Endothelial cell of umbilical vein (primary cell): ENCODE data around the gene AJAP1. TPM values are rescaled to one million over a fixed set of nuclear protein-coding genes. Genes with fewer than 3 reads are reported as not detected.

Experiments
- BruUV-seq: library from RNA; stranded (reverse); fragments of 400-500 nt; replicated peaks from 2 replicates; lab custom pipeline; 2021; lab: Mats Ljungman, UMichigan
- CTCF ChIA-PET: fragments of 300-600, 350-600 bp; sonication (Branson Sonifier 250); formaldehyde crosslinking; loops from one replicate; lab custom pipeline; 2021; ENCODE audit warnings: antibody characterized with exemption, inconsistent platforms; lab: Charles Lee
- POLR2A ChIA-PET: fragments of 300-600, 350-600 bp; sonication (Branson Sonifier 250); formaldehyde crosslinking; loops from one replicate; lab custom pipeline; 2021; ENCODE audit warnings: antibody characterized with exemption, inconsistent platforms; lab: Charles Lee
- DNase-seq: peaks from one replicate; pipeline ENCODE4 v3.0.0-alpha.2; 2011; ENCODE audit warnings: low read depth, low spot score
- FAIRE-seq: peaks from 2 replicates; lab custom pipeline; 2011; peaks lifted over from hg19 to GRCh38; lab: Jason Lieb, UNC
- H2AFZ ChIP-seq: 2 replicates; pipeline ENCODE4 v1.6.0; 2012; ENCODE audit warnings: low read depth, low read length, control low read depth, inconsistent platforms
- H3K27ac ChIP-seq: 2 replicates; pipeline ENCODE4 v1.5.1; 2011; ENCODE audit warnings: low read depth, mild to moderate bottlenecking, control low read depth, low read length, moderate library complexity; ENCODE audit not compliant: insufficient read depth
- H3K27me3 ChIP-seq, 2 experiments: 2 replicates each; pipeline versions ENCODE4 v1.6.0 to v1.6.1; 2011; ENCODE audit warnings: low read length in 2 of 2, mixed read lengths in 1 of 2; ENCODE audit not compliant: control insufficient read depth in 2 of 2, insufficient read depth in 2 of 2
- H3K36me3 ChIP-seq, 2 experiments: 2 replicates in 1 of 2; 3 replicates in 1 of 2; pipeline ENCODE4 v1.5.1; 2011; ENCODE audit warnings: low read length in 2 of 2, mild to moderate bottlenecking in 1 of 2, moderate library complexity in 1 of 2; ENCODE audit not compliant: control insufficient read depth in 2 of 2, insufficient read depth in 2 of 2; ENCODE audit errors: extremely low read depth in 1 of 2
- H3K4me1 ChIP-seq: 3 replicates; pipeline ENCODE4 v1.5.1; 2011; ENCODE audit warnings: mild to moderate bottlenecking, low read length; ENCODE audit not compliant: control insufficient read depth, insufficient read depth; ENCODE audit errors: extremely low read depth
- H3K4me2 ChIP-seq: 2 replicates; pipeline ENCODE4 v1.6.1; 2011; ENCODE audit warnings: low read length, control low read depth, mixed read lengths; ENCODE audit not compliant: insufficient read depth
- H3K4me3 ChIP-seq, 3 experiments: fragments of 200-600 bp in 1 of 3; sonication (generic), shearing (Covaris generic) in 1 of 3; replicated peaks in 1 of 3; 2 replicates each; pipeline ENCODE4 v1.5.1; 2011 to 2016; ENCODE audit warnings: control low read depth in 3 of 3, low read length in 3 of 3, mild to moderate bottlenecking in 2 of 3, inconsistent platforms in 1 of 3, low read depth in 1 of 3, moderate library complexity in 1 of 3; ENCODE audit not compliant: insufficient read depth in 1 of 3
- H3K79me2 ChIP-seq: 2 replicates; pipeline ENCODE4 v1.6.0; 2012; ENCODE audit warnings: low read length, inconsistent platforms; ENCODE audit not compliant: control insufficient read depth, insufficient read depth
- H3K9ac ChIP-seq: replicated peaks from 2 replicates; pipeline ENCODE3; 2011; ENCODE audit warnings: low read length, control low read depth; ENCODE audit not compliant: insufficient read depth; ENCODE audit errors: extremely low read depth
- H3K9me1 ChIP-seq: replicated peaks from 3 replicates; pipeline ENCODE4 v1.6.0; 2011; ENCODE audit warnings: mild to moderate bottlenecking, low read length; ENCODE audit not compliant: control insufficient read depth, insufficient read depth; ENCODE audit errors: extremely low read depth
- H3K9me3 ChIP-seq: replicated peaks from 2 replicates; pipeline ENCODE4 v1.5.1; 2012; ENCODE audit warnings: low read length, inconsistent platforms; ENCODE audit not compliant: control insufficient read depth, insufficient read depth
- H4K20me1 ChIP-seq: replicated peaks from 2 replicates; pipeline ENCODE3; 2011; ENCODE audit warnings: mild to moderate bottlenecking, low read length; ENCODE audit not compliant: control insufficient read depth, insufficient read depth; ENCODE audit errors: extremely low read depth
- CTCF ChIP-seq, 2 donors: IDR thresholded peaks; 1 replicate in 1 of 2; 2 replicates in 1 of 2; pipeline ENCODE4 v1.5.1; 2011; ENCODE audit warnings: low read length in 2 of 2, mild to moderate bottlenecking in 2 of 2, moderate library complexity in 2 of 2, control low read depth in 1 of 2, inconsistent platforms in 1 of 2, low read depth in 1 of 2; ENCODE audit not compliant: insufficient read depth in 1 of 2; ENCODE audit errors: extremely low read depth in 1 of 2
- EZH2 ChIP-seq: IDR thresholded peaks from 2 replicates; pipeline ENCODE4 v1.6.1; 2012; ENCODE audit warnings: borderline replicate concordance, low read depth, mild to moderate bottlenecking, moderate library complexity, low read length, inconsistent platforms; ENCODE audit not compliant: severe bottlenecking
- FOS ChIP-seq: IDR thresholded peaks from 2 replicates; pipeline ENCODE4 v1.6.1; 2011; ENCODE audit warnings: mild to moderate bottlenecking, low read length, moderate library complexity, borderline replicate concordance; ENCODE audit not compliant: insufficient read depth
- GATA2 ChIP-seq: IDR thresholded peaks from 2 replicates; pipeline ENCODE4 v1.7.0; 2011; ENCODE audit warnings: low read depth, mild to moderate bottlenecking, moderate library complexity, mixed read lengths, low read length; ENCODE audit not compliant: insufficient read length, insufficient read depth
- JUN ChIP-seq: IDR thresholded peaks from 2 replicates; pipeline ENCODE4 v1.6.1; 2011; ENCODE audit warnings: borderline replicate concordance, low read depth; ENCODE audit not compliant: insufficient read length, insufficient read depth
- MAX ChIP-seq: IDR thresholded peaks from 2 replicates; pipeline ENCODE4 v1.6.1; 2011; ENCODE audit not compliant: insufficient read depth, insufficient read length
- MYC ChIP-seq: IDR thresholded peaks from one replicate; pipeline ENCODE4 v1.6.1; 2011; ENCODE audit warnings: mild to moderate bottlenecking, low read depth, low read length
- POLR2A ChIP-seq: IDR thresholded peaks from 2 replicates; pipeline ENCODE4 v1.6.1; 2012; ENCODE audit warnings: low read depth, mild to moderate bottlenecking, control low read depth, low read length
- POLR2AphosphoS5 ChIP-seq: IDR thresholded peaks from 2 replicates; pipeline ENCODE4 v1.6.1; 2012; ENCODE audit warnings: low read depth, mild to moderate bottlenecking, control low read depth, low read length, moderate library complexity; ENCODE audit not compliant: insufficient read depth
- dilution Hi-C: fragments of 300-500 bp; cut with MboI; formaldehyde crosslinking; loops from one replicate; pipeline ENCODE4 v1.15.0; 2019; ENCODE audit warnings: low sequenced_read_pairs; ENCODE audit not compliant: extremely low pct_ligation_motif_present
- intact Hi-C: fragments of 100-400 bp; cut with micrococcal nuclease; formaldehyde crosslinking; loops from one replicate; pipeline ENCODE4 v1.10.0; 2022
- polyA plus RNA-seq, 4 experiments: library from polyadenylated mRNA; depleted of rRNA in 3 of 4; stranded (reverse) in 3 of 4; unstranded in 1 of 4; fragments of >200 nt; gene quantifications; 2 replicates each; pipeline versions ENCODE4 v1.2.1 to v1.2.3, GENCODE V29; 2011 to 2012; ENCODE audit warnings: missing spikeins in 1 of 4
- total RNA-seq: library from RNA; stranded (reverse); gene quantifications from 2 replicates; pipeline ENCODE4 v1.2.3, GENCODE V29; 2021

AJAP1 gene
- total and polyA plus RNA-seq, 2 donors (not counting 3 experiments of a cell fraction or from before 2014, with no cell fraction given) = not detected

- no peak for TF ChIP-seq EZH2
- no peak for TF ChIP-seq FOS
- H3K4me1 ChIP-seq = no peaks in the 10 kb centered on the region
- dilution Hi-C loops = no loop called here
- no peaks in the 10 kb centered on the region for H3K36me3 ChIP-seq
- no peak for DNase-seq
- POLR2A ChIA-PET = no interaction called here
- intact Hi-C loops = no loop called here
- H3K9me3 ChIP-seq = no peaks in the 10 kb centered on the region
- H4K20me1 ChIP-seq = no peaks in the 10 kb centered on the region
- H2AFZ ChIP-seq = no peak overlapping the region
- H3K4me3 ChIP-seq = no peak overlapping the region
- no peaks in the 10 kb centered on the region for H3K27me3 ChIP-seq
- H3K9me1 ChIP-seq = no peaks in the 10 kb centered on the region
- no peaks in the 10 kb centered on the region for H3K79me2 ChIP-seq
- no TSS peak for BruUV-seq
- H3K4me2 ChIP-seq = no peak overlapping the region
- FAIRE-seq = no peak
- no peak overlapping the region for H3K27ac ChIP-seq
- CTCF ChIA-PET = no interaction called here
- no peak overlapping the region for H3K9ac ChIP-seq
Measured at GRCh38 chr1:4750177-4750576, 95.8 kb downstream of the AJAP1 start.

- Histone ChIP-seq H3K4me1 (no peaks in the 10 kb centered on the region), H3K9me3 (no peaks in the 10 kb centered on the region), H4K20me1 (no peaks in the 10 kb centered on the region), H3K79me2 (no peaks in the 10 kb centered on the region), H3K36me3 (no peaks in the 10 kb centered on the region), H3K27ac (no peak overlapping the region), H3K4me3 (no peak overlapping the region), H2AFZ (no peak overlapping the region), H3K9ac (no peak overlapping the region), H3K4me2 (no peak overlapping the region), H3K9me1 (no peaks in the 10 kb centered on the region), H3K27me3 (no peaks in the 10 kb centered on the region)
- no peak for DNase-seq
- no TSS peak for BruUV-seq
- intact Hi-C loops = no loop called here
- POLR2A ChIA-PET = no interaction called here
- CTCF ChIA-PET = no interaction called here
- no peak for FAIRE-seq
- dilution Hi-C loops = no loop called here
- TF ChIP-seq POLR2A = no peak
- no peak for TF ChIP-seq MAX
- no peak for TF ChIP-seq FOS
- TF ChIP-seq CTCF (IDR thresholded peaks at IDR 0.05; ENCODE audit: extremely low read depth in 1 of 2, insufficient read depth in 1 of 2, low read depth in 1 of 2, low read length in 2 of 2) = no peak
- no peak for TF ChIP-seq GATA2
- TF ChIP-seq POLR2AphosphoS5 = no peak
- no peak for TF ChIP-seq MYC
- no peak for TF ChIP-seq EZH2
- no peak for TF ChIP-seq JUN
Measured at GRCh38 chr1:4752059-4752458, 97.7 kb downstream of the AJAP1 start.
